ENCODE data around the gene ZNF292.

ZNF292 gene

GRCh38 chr6:87181903-87182302, 26.5 kb downstream of the ZNF292 start:
- Histone ChIP-seq H3K79me2 (ENCODE audit: low read length) (peaks cover 94% of the 10 kb centered on the region), H3K9ac (ENCODE audit: low read length) (no peak overlapping the region), H4K20me1 (ENCODE audit: insufficient read depth, low read length) (peaks cover 97% of the 10 kb centered on the region), H3K27ac (ENCODE audit: low read length) (peak overlapping the region; percentile 55), H3K36me3 (replicated peaks; ENCODE audit: low read depth, low read length) (peaks cover 21% of the 10 kb centered on the region), H3K4me1 (ENCODE audit: low read length) (peaks cover 14% of the 10 kb centered on the region), H2AFZ (ENCODE audit: low read depth, low read length) (no peak overlapping the region), H3K4me3 (ENCODE audit: low read length) (no peak overlapping the region), H3K4me2 (ENCODE audit: low read length) (peak overlapping the region; percentile 56), H3K27me3 (ENCODE audit: low read depth, low read length) (no peaks in the 10 kb centered on the region), H3K9me3 (ENCODE audit: insufficient read depth, low read length) (no peaks in the 10 kb centered on the region)
- no peak for TF ChIP-seq EZH2phosphoT487 (IDR thresholded peaks at IDR 0.05; ENCODE audit: low read depth)
- TF ChIP-seq CTCF (IDR thresholded peaks at IDR 0.05; ENCODE audit: low read depth, low read length) = no peak

- Histone ChIP-seq H3K27me3 (ENCODE audit: low read depth, low read length) (no peaks in the 10 kb centered on the region), H4K20me1 (ENCODE audit: insufficient read depth, low read length) (peaks cover 97% of the 10 kb centered on the region), H3K27ac (ENCODE audit: low read length) (peak overlapping the region; percentile 55), H3K4me3 (ENCODE audit: low read length) (no peak overlapping the region), H2AFZ (ENCODE audit: low read depth, low read length) (no peak overlapping the region), H3K79me2 (ENCODE audit: low read length) (peaks cover 94% of the 10 kb centered on the region), H3K4me2 (ENCODE audit: low read length) (peak overlapping the region; percentile 56), H3K9ac (ENCODE audit: low read length) (no peak overlapping the region), H3K9me3 (ENCODE audit: insufficient read depth, low read length) (no peaks in the 10 kb centered on the region), H3K4me1 (ENCODE audit: low read length) (peaks cover 14% of the 10 kb centered on the region), H3K36me3 (replicated peaks; ENCODE audit: low read depth, low read length) (peaks cover 21% of the 10 kb centered on the region)
- TF ChIP-seq EZH2phosphoT487 (IDR thresholded peaks at IDR 0.05; ENCODE audit: low read depth) (no peak), CTCF (IDR thresholded peaks at IDR 0.05; ENCODE audit: low read depth, low read length) (no peak)
Measured at GRCh38 chr6:87182321-87182720, 27.0 kb downstream of the ZNF292 start.

- peak overlapping the region; percentile 56 for H3K4me2 ChIP-seq (ENCODE audit: low read length)
- peaks cover 97% of the 10 kb centered on the region for H4K20me1 ChIP-seq (ENCODE audit: insufficient read depth, low read length)
- no peak overlapping the region for H3K4me3 ChIP-seq (ENCODE audit: low read length)
- no peak overlapping the region for H2AFZ ChIP-seq (ENCODE audit: low read depth, low read length)
- H3K9me3 ChIP-seq (ENCODE audit: insufficient read depth, low read length) = no peaks in the 10 kb centered on the region
- no peaks in the 10 kb centered on the region for H3K27me3 ChIP-seq (ENCODE audit: low read depth, low read length)
- peaks cover 94% of the 10 kb centered on the region for H3K79me2 ChIP-seq (ENCODE audit: low read length)
- peak overlapping the region; percentile 15; the same call in 1 of the 2 replicates for H3K27ac ChIP-seq (ENCODE audit: low read length)
- peaks cover 21% of the 10 kb centered on the region for H3K36me3 ChIP-seq (replicated peaks; ENCODE audit: low read depth, low read length)
- no peak overlapping the region for H3K9ac ChIP-seq (ENCODE audit: low read length)
- H3K4me1 ChIP-seq (ENCODE audit: low read length) = peaks cover 14% of the 10 kb centered on the region
- TF ChIP-seq CTCF (IDR thresholded peaks at IDR 0.05; ENCODE audit: low read depth, low read length) = no peak
- TF ChIP-seq EZH2phosphoT487 (IDR thresholded peaks at IDR 0.05; ENCODE audit: low read depth) = no peak
Measured at GRCh38 chr6:87182940-87183339, 27.6 kb downstream of the ZNF292 start.

- H4K20me1 ChIP-seq (ENCODE audit: insufficient read depth, low read length) = peaks cover 97% of the 10 kb centered on the region
- H3K9ac ChIP-seq (ENCODE audit: low read length) = no peak overlapping the region
- H3K9me3 ChIP-seq (ENCODE audit: insufficient read depth, low read length) = no peaks in the 10 kb centered on the region
- peaks cover 14% of the 10 kb centered on the region for H3K4me1 ChIP-seq (ENCODE audit: low read length)
- H3K27me3 ChIP-seq (ENCODE audit: low read depth, low read length) = no peaks in the 10 kb centered on the region
- H3K4me2 ChIP-seq (ENCODE audit: low read length) = no peak overlapping the region
- TF ChIP-seq EZH2phosphoT487 (IDR thresholded peaks at IDR 0.05; ENCODE audit: low read depth) (no peak), CTCF (IDR thresholded peaks at IDR 0.05; ENCODE audit: low read depth, low read length) (no peak)
- peaks cover 19% of the 10 kb centered on the region for H3K36me3 ChIP-seq (replicated peaks; ENCODE audit: low read depth, low read length)
- no peak overlapping the region for H3K27ac ChIP-seq (ENCODE audit: low read length)
- H3K4me3 ChIP-seq (ENCODE audit: low read length) = no peak overlapping the region
- H2AFZ ChIP-seq (ENCODE audit: low read depth, low read length) = no peak overlapping the region
- H3K79me2 ChIP-seq (ENCODE audit: low read length) = peaks cover 93% of the 10 kb centered on the region
Measured at GRCh38 chr6:87183687-87184086, 28.3 kb downstream of the ZNF292 start.

Measured in OCI-LY3 (cell line).